ENCODE results near the gene GPS1.

- no peak for TF ChIP-seq CTCF (IDR thresholded peaks at IDR 0.05)
- no peak for TF ChIP-seq POLR2A (IDR thresholded peaks at IDR 0.05)
- no peak for TF ChIP-seq EP300 (IDR thresholded peaks at IDR 0.05)
These were observed 11.9 kb upstream of the GPS1 start for GRCh38 chr17:82039695-82040299.
